ENCODE measurements around the gene SEC14L1. TPM values are rescaled to one million over a fixed set of nuclear protein-coding genes. Genes with fewer than 3 reads are reported as not detected.
"Not testable (repeated sequence)": the region's sequence is repeated elsewhere in the genome, so short reads cannot be mapped to it uniquely, and the experiment has no call there.

Gene SEC14L1
- total and polyA plus RNA-seq, 12 donors = 61.8 to 255 (median 143) TPM

GRCh38 chr17:77254951-77255825, 114.4 kb downstream of the SEC14L1 start:
- H3K27ac ChIP-seq = peak overlapping the region in 1 of 5 donors; percentile 24
- no peak for TF ChIP-seq CTCF (IDR thresholded peaks at IDR 0.05)
- no peak for TF ChIP-seq POLR2A (IDR thresholded peaks at IDR 0.05)
- no peaks in the 10 kb centered on the region for H3K36me3 ChIP-seq (replicated peaks in 1 of 2)
- 52 to 59% (median 57%) methylated on average over 17 to 25 of the region's 25 CpGs for WGBS, 4 donors
- peaks cover 0 to 5% of the 10 kb centered on the region in 2 donors for H3K4me1 ChIP-seq (replicated peaks in 1 of 2)
- H3K9me3 ChIP-seq (replicated peaks in 1 of 3) = no peaks in the 10 kb centered on the region
- intact Hi-C loops (cut with DNase I) = loop anchor here in 1 of 2 donors (10.0 kb wide), 1 partner anchor 390 kb away; the partner anchor contains the start of gene MGAT5B
- DNase-seq = peak in 6 of 7 donors; percentile 60 to 77 (median 72)
- no peaks in the 10 kb centered on the region for H3K27me3 ChIP-seq
- no peak overlapping the region for H3K4me3 ChIP-seq

DNA sequence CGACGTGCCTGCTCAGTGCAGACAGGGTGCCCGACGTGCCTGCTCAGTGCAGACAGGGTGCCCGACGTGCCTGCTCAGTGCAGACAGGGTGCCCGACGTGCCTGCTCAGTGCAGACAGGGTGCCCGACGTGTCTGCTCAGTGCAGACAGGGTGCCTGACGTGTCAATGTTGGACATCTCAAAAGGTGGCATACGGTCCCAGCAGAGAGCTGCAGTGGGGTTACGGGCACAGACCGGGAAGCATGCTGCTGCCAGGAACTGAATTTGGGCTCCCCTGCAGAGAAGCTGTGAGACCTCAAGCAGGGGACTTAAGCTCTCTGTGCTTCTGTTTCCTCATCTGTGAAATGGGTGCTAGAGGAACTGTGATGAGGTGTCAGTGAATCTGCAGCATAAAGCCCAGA, 115.2 kb downstream of the SEC14L1 start:
- H3K4me3 ChIP-seq; H3K4me1 ChIP-seq (replicated peaks in 1 of 2); H3K9me3 ChIP-seq (replicated peaks in 1 of 3); H3K36me3 ChIP-seq (replicated peaks in 1 of 2); H3K27me3 ChIP-seq; DNase-seq: not testable (repeated sequence)
- peak overlapping the region in 1 of 5 donors; percentile 24 for H3K27ac ChIP-seq
- 85 to 92% (median 90%) methylated on average over 5 to 13 of the region's 14 CpGs; no CpG with 5 or more reads in 1 of the 4 donors for WGBS, 4 donors
- intact Hi-C loops (cut with DNase I) = loop anchor here in 1 of 2 donors (10.0 kb wide), 1 partner anchor 391 kb away; the partner anchor contains the start of gene MGAT5B

DNA sequence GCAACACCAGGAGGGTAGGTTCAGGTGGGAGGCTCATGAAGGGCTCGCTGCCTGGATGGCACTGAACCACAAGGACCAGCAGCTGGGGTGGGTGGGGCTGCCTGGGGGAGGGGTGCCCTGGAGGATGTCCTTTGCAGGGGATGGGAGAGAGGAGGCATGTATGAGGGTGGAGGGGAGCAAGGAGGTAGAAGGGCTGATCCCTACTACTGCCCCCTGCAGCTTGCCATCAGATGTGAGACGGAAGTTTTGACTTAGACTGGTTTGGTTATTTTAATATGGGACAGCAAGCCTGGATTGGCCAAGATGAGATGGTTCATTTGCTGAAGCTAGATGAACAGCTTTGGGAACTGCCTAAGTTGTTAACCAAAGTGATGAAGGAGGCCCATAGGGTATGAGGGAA, 115.9 kb downstream of the SEC14L1 start:
- no peak for DNase-seq
- H3K27me3 ChIP-seq = no peaks in the 10 kb centered on the region
- no peak overlapping the region for H3K4me3 ChIP-seq
- no peaks in the 10 kb centered on the region for H3K9me3 ChIP-seq (replicated peaks in 1 of 3)
- peaks cover 0 to 5% of the 10 kb centered on the region in 2 donors for H3K4me1 ChIP-seq (replicated peaks in 1 of 2)
- 84 to 100% (median 92%) methylated on average over 1 to 2 of the region's 2 CpGs for WGBS, 4 donors
- intact Hi-C loops (cut with DNase I) = loop anchor here in 1 of 2 donors (10.0 kb wide), 1 partner anchor 392 kb away; the partner anchor contains the start of gene MGAT5B
- no peak overlapping the region for H3K27ac ChIP-seq
- no peaks in the 10 kb centered on the region for H3K36me3 ChIP-seq (replicated peaks in 1 of 2)
- TF ChIP-seq POLR2A (IDR thresholded peaks at IDR 0.05) = no peak
- TF ChIP-seq CTCF (IDR thresholded peaks at IDR 0.05) = no peak

DNA sequence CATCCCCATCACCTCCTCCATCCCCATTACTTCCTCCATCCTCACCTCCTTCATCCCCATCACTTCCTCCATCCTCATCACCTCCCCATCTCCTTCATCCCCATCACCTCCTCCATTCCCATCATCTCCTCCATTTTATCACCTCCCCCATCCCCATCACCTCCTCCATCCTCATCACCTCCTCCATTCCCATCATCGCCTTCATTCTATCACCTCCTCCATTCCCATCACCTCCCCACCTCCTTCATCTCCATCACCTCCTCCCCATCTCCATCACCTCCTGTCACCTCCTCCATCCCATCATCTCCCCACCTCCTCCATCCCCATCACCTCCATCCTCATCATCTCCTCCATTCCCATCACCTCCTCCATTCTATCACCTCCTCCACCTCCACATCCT, 116.4 kb downstream of the SEC14L1 start:
- TF ChIP-seq CTCF (IDR thresholded peaks at IDR 0.05) (no peak), POLR2A (IDR thresholded peaks at IDR 0.05) (no peak)
- WGBS, 4 donors = 85 to 97% (median 96%) methylated on average over 1 of the region's 1 CpG
- H3K4me1 ChIP-seq (replicated peaks in 1 of 2) = peaks cover 0 to 5% of the 10 kb centered on the region in 2 donors
- intact Hi-C loops (cut with DNase I) = loop anchor here in 1 of 2 donors (10.0 kb wide), 1 partner anchor 392 kb away; the partner anchor contains the start of gene MGAT5B
- H3K9me3 ChIP-seq (replicated peaks in 1 of 3) = no peaks in the 10 kb centered on the region
- H3K27me3 ChIP-seq = no peaks in the 10 kb centered on the region
- H3K27ac ChIP-seq = no peak overlapping the region
- no peaks in the 10 kb centered on the region for H3K36me3 ChIP-seq (replicated peaks in 1 of 2)
- no peak for DNase-seq
- H3K4me3 ChIP-seq = no peak overlapping the region
